ENCODE measurements around the gene NUCB2.

The NUCB2 gene

GRCh38 chr11:17333799-17334586 lies 57.5 kb downstream of the NUCB2 start:
- no peak for DNase-seq (ENCODE audit: low read depth, low spot score)

DNA sequence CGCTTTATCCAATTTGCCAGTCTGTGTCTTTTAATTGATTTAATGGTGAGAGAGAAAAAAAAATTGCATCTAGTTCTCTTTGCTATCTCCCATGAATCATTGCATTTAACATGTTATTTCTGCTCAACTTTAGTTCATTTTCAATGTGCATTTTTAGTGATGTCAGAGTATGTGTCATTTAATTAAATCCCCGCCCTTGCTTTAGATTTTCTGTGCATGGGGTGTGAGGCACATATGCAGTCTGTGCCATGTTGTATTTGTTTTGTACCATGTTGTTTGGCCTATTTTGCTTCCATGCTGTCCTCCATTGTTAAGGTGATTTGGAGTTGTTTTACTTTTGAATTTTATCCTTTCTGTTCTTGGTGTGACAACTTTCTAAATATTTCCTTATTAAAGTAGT lies 66.7 kb downstream of the NUCB2 start:
- DNase-seq (ENCODE audit: low read depth, low spot score), result no peak

DNA sequence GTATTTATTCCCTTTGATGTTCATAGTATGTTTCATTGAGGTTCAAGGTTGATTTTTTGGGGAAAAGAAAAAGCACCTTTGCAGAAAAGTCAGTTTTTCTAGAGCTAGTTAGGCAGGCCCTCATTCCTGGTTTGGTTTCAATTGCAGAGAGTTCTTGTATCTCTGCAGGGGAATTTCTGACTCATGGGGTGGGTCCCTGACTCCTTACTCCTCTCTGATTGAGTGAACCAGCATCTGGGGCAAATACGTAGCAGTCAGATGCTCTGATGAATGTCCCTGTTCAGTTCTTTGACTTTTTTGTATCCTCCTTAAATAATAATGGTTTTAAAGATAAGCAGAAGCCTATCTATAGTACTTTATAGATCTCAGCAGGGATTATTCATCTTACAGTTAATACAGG lies 67.4 kb downstream of the NUCB2 start:
- no peak for DNase-seq (ENCODE audit: low read depth, low spot score)

DNA sequence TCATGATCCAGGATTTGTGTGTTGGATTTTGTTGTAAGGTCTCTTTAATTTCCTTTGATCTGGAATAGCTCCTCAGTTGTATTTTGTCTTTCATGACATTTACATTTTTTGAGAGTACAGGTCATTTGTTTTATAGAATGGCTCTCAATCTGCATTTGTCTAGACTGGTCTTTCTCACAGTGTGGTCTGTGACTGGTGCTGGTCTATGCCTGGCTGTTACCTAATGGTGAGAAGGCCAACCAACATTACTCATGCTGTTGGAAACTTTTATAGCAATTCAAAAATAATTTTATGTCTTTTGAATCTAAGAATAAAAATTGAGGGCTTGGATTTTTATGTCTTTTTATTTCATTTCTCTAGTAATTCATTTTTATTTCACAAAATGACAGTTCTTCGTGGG lies 71.1 kb downstream of the NUCB2 start:
- DNase-seq (ENCODE audit: low read depth, low spot score), result no peak

DNA sequence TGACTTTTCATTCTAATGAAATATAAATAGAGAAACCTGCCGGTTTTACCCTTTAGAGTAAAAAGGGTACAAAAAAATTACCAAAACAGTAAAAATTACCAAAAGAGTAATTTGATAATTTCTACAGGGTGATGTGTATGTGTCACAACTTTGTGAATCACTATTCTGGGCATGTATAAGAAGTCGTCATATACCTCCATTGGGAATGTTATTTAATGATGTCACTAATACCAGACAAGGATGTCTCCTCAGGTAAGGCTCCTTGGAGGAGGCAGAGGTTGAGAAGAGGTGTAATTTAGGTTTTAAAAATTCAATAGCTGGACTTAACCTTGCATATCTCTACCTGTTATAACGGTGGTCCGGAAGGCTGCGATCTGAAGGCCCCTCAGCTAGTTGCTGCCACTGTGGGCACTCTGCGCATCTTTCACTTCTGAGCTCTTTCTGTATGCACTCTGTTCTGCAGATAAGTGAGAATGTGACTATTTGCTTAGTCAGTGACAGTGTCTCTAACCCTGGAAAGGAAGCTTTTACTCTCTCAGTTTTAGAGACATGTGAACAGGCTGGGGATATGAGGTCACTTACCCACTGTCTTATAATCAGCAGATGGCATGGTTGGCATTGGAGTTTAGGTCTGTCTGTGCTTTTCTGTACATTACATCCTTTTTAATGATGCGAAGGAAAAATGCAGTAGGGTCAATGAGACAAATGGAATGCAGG lies 74.1 kb downstream of the NUCB2 start:
- no peak for DNase-seq (ENCODE audit: low read depth, low spot score)

DNA sequence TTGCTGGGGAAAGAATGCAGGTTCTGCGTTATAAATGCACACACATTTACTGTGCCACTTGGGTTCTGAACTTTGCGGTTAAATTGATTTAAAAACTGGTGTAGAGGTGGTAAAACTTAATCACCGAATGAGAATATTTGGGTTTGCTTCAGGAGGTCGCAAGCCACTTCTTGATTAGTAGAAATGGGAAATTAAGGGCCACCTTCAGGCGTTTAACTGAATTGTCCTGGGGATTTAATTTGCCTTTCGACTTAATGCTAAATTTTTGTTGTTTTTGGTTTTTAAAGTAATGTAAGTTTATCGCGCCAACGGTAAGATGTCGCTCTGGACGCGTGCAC lies 74.6 kb downstream of the NUCB2 start:
- DNase-seq (ENCODE audit: low read depth, low spot score), result no peak

DNA sequence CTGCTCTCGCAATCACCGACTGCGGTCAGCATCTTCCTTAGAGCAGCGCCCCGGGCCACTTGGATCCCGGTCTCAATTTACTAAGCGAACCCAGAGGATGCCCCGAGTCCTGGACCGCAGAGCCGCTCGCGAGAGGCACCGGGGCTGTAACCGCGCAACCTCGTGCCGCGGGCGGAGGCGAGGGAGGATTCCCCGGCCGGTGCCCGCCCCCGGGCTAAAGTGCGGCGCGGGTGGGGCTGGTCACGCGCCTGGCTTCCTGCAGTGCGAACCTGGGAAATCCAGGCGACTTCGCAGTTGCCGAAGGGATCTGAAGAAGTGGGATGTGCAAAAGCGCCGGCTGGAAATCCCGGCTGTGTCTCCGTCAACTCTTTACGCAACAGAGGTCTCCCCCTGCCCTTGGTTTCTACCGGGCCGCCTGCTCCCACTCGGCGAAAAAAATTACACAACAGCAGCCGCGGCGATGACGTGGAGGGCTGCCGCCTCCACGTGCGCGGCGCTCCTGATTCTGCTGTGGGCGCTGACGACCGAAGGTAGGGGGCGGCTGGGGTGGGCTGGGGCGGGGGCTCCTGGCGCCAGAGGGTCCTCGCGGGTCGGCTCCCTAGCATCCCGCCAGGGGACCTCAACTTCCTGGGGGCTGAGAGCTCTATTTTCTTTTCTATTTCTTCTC lies 75.1 kb downstream of the NUCB2 start, which contains the start of gene NCR3LG1:
NCR3LG1 (plus strand) TSS at position 291 of the 667 bp plus-strand sequence; CDS start at position 461, 170 bp downstream.
- DNase-seq (ENCODE audit: low read depth, low spot score), result no peak

DNA sequence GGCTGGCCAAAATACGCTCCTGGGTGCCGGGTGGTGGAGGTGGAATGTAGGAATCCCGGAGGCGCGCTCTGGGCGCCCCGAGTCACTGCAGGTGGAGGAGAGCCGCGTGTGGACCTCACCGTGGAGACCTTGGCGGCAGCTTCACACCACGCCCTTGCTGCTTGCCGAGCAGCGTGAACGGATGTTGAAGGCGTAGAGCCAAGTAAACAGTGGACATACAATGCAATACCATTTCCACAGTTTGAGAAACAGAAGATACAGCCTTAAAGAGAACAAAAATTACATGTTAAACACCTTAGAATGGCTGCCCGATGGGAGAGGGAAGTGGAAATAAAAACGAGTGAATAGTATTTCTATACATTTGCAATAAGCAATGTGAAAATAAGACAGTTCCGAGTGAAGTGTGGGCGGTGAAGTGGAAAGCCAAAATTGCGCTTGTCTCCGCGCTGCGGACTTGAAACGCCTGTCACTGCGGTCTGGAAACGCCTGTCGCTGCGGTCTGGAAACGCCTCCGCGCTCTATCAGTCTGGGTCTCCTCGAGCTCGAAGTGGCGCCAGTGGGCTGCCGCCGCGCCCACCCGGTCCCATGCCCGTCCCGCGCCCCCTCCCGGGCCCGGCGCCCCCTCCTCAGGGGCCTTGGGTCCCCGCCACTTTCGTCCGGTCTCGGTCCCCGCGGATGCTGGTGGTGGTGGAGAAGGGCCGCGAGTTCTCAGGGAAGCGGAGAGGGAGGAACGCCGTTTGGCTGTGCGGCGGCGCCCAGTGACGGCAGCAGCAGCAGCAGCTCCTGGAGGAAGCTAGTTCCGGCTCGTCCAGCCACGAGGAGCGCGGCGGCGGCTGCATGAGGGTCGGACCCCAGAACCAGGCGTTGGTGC lies 76.6 kb downstream of the NUCB2 start:
- no peak for DNase-seq (ENCODE audit: low read depth, low spot score)

DNA sequence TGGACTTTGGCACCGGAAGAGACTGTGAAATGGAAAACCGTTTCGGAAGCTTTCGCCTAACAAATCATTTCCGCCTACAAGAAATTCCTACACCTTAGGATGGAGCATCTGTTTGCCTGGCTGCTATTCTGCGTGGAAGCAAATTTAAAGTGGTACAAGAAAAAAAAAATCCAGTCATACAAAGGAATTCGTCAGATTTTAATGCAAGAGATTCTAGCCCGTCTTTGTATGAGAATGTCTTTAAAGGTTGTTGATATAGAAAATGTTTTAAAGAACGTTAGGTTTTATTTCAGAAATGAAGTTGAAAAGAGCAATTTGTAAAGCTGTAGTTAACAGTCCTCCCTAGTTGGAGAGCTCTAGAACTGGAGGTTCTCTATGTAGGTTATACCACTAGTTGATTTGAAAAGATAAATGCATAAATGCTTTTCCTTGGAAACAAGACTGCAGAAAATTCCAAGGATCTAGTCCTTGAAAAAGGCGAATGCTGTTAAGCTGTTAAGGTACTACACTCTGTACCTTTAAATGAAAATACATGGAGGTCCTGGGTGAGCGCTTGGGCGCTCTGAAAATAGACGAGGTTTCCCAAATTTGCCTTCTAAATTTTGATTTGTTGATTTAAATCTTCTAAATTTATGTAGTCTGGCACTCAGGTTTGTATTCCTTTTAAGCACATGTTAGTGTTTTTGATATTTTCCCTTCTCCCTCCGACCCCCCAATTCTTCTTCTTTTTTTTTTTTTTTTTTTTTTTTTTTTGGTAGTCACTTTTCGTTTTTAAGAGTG lies 77.5 kb downstream of the NUCB2 start:
- DNase-seq (ENCODE audit: low read depth, low spot score), result no peak

- no peak for DNase-seq (ENCODE audit: low read depth, low spot score)
These were observed 78.1 kb downstream of the NUCB2 start for GRCh38 chr11:17354601-17354991.

DNA sequence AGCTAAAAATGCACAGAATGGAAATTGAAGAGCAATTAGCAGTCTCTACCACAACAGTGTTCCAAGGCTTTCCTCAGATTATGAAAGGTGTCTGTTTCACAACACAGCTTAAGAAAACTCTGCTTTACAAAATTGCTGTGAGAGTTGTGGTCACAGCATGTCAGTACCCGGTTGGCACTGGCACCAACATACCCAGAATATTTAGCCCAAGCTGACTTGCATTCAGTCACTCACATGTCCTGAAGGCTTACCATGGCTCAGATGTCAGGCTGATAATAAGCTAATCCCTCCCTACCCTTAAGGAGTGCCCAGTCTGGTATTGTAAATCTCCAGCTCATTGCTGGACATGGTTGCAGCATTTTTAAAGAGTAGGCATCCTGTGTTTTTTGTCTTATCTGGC lies 90.0 kb downstream of the NUCB2 start:
- no peak for DNase-seq (ENCODE audit: low read depth, low spot score)

DNA sequence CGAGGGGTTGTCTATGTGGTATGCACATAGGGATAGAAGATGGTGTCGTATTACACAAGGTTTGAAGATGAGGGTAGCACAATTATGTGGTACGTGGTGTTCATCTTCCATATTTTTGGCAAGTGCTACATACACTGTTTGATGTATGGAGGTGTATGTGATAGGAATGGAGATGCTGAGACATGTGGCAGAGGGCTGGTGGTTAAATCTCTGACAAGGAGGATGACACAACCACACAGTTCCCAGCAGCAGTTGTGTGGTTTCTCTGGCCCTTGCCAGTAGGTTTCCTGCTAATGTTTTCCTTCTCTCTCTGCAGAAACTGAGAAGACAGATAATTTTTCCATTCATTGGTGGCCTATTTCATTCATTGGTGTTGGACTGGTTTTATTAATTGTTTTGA lies 92.0 kb downstream of the NUCB2 start:
- DNase-seq (ENCODE audit: low read depth, low spot score), result no peak

- no peak for DNase-seq (ENCODE audit: low read depth, low spot score)
These were observed 92.6 kb downstream of the NUCB2 start for GRCh38 chr11:17369094-17369493.

DNA sequence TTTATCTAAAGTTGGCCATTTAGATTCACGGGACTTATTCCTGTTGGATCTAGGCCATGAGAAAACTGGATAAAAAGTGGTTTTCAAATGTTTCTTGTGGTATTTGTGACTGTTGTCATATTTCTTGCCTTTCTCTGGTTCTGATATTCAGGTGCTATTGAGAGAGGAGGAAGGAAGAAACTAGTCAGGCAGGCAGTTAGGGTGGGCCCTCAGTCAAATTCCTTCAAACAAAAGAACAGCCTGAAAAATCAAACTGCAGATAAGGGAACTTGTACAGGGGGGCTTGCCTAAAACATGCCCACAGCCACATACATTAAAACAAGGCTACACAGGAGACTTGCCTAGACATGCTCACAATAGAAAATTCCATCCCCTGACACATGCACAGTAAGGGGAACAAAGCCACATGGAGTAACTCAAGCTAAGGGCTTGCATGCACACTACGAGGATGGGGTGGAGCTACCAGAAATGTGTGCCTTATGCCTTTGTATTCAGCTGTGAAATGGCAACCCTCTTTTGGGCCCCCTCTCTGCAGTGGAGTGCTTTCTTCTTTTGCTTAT lies 93.2 kb downstream of the NUCB2 start:
- no peak for DNase-seq (ENCODE audit: low read depth, low spot score)

DNA sequence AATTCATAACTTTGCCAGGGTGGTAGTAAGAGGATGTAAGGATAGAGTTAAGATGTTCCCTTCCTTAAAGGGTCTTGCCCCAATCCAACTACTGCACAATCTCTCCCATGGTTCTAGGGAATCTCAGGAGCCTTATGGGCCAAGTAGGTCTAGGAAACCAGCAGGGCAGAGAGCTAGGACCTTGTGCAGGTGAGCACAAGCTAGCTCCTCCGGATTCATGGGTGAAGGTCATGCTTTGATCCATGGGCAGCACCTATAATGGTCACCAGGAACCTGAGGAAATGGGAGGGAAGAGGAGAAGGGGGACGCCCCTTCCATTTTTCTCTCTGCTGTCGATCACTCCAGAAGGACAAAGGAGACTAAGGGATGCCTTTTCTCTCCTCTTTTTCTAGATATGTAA lies 95.1 kb downstream of the NUCB2 start:
- DNase-seq (ENCODE audit: low read depth, low spot score), result no peak

DNA sequence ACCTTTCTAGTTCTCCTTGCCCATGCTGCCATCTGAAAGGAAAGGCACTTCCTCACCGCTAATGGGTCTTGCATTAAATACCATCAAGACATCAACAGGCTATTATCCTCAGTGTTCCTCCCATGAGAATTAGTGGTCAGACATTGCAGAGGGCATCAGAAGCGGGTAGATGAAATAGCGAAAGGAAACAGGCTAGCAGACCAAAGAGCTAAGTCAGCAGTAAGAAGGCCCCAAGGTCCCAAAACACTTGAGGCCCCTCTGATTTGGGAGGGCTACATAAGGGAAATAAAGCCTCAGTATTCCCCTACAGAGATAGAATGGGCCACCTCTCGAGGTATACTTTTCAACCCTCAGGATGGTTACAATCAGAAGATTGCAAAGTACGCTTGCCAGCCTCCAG lies 99.0 kb downstream of the NUCB2 start:
- no peak for DNase-seq (ENCODE audit: low read depth, low spot score)

DNA sequence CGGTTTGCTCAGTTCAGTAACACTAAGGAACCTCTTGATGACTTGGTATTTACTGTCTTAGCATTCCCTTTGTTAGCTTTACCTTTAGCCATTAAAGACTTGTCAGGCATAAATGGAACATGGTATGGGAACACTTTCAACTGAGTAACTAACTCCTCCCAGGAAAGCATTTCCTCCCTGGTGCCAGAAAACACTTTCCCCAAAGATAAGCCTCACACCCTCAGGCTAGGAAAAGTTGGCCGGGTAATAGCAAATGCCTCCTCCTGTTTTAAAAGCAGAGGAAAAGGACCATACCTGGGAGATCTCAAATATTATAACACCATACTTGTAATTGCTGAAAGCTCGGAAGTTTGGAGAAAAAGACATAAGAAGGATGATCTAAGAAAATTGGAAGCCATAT lies 100.0 kb downstream of the NUCB2 start:
- DNase-seq (ENCODE audit: low read depth, low spot score), result no peak

- no peak for DNase-seq (ENCODE audit: low read depth, low spot score)
These were observed 102.1 kb downstream of the NUCB2 start for GRCh38 chr11:17378655-17379054.

DNA sequence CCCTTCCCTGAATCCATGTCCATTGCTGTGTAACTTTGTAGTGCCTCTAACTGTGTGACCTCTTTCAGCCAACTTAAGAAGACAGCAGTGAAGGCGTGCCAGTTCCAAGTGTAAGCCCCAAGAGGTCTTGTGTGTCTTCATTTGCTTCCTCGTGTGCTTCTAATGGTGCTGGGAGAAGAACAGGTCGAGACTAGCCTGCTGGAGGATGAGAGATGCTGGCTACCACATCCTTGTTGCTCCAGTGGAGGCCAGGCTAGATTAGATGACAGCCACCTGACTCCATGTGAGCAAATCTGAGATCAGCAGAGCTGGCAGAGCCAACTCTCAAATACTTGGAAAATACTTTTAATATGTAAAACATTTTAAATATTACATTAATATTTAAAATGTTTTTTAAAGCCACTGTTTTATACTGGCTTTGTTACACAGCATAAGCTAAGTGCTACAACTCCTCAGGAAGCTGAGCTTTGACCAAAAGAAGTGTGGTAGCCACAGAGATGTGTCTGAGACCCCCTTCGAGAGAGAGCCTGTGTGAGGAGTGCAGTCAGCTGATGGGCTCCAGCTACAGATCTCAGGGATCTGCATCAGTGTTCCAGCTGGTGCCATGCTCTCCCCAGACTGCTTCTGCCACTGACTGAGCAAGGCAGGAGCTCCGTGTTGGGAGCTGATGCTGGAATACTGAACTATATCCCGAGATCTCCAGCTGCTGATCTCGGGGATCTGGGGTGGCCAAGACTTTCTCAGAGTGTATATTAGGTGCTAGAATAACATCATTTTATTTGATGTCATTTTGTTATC lies 103.0 kb downstream of the NUCB2 start:
- DNase-seq (ENCODE audit: low read depth, low spot score), result no peak

DNA sequence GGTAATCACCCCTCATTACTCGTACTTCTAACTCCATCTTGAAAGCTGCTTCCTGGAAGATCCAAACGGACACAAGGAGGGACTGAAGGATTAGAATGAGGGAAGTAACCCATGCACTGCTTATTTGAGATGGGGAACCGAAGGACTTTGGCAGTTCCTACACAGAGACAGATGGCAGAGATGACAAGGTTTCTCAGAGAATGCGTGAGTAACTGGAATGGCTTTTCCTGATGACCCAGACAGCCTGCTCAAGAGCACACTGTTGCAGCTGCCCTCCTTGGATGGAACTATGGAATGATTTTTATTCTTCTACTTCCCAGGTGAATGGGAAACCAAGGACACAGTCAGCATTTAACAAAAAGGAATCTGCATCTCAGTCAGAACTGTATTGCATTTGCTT lies 104.6 kb downstream of the NUCB2 start:
- DNase-seq (ENCODE audit: low read depth, low spot score), result no peak

Data from brain pericyte (primary cell).